Body of pancreas (tissue), 4 donors: ENCODE measurements around the gene TSPEAR.

Source experiments
- CTCF ChIP-seq, 7 experiments: fragments of 450-650 bp in 4 of 7; fragments of 200-600 bp in 3 of 7; sonication (generic) in 3 of 7; IDR thresholded peaks; one replicate each; pipeline ENCODE4 v1.5.1; 2016 to 2019; ENCODE audit warnings: antibody characterized with exemption in 7 of 7
- POLR2A ChIP-seq, 3 donors: fragments of 450-650 bp; IDR thresholded peaks; one replicate each; pipeline ENCODE4 v1.6.1; 2016; ENCODE audit warnings: antibody characterized with exemption in 3 of 3, mild to moderate bottlenecking in 2 of 3

DNA sequence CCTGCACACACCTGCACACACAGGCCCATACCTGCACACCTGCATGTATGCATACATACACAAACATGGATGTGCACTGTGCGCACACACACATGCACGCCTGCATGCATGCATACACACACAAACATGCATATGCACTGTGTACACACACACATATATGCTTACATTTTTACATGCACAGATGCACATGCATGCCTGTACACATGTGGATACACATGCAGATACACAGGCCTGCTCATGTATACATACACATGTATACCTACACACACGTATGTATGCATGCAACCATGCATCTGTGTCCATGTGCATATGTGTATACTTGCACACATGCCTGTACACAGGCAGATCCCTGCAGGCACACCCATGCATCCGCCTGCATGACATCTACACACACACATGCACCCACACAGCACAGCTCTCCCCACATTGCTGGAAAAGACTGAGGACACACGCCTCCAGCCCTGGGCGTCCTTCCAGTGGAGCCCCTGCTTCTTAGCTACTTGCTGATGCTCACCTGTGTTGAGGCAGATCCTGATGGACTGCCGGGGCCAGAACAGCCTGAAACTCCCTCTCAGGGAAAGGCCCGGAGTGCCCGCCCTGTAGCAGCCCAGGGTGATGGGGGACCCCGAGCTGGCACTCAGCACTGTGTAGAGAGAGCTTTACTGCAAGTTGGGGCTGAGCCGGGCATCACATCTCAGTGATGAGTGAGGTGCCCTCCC is 200.0 kb downstream of the TSPEAR start:
- no peak for TF ChIP-seq POLR2A (IDR thresholded peaks at IDR 0.05)
- no peak for TF ChIP-seq CTCF (IDR thresholded peaks at IDR 0.05)
